K562 treated with DMSO at 1 percent for 24 hours (cell line): ENCODE data around the gene C1QTNF8. TPM values are rescaled to one million over a fixed set of nuclear protein-coding genes. Genes with fewer than 3 reads are reported as not detected.

Experiments
- total RNA-seq: library from RNA; unstranded; fragments of 300-600 nt; gene quantifications from 2 replicates; pipeline ENCODE4 v1.2.3, GENCODE V29; 2022; ENCODE audit warnings: low read depth; ENCODE audit not compliant: insufficient read depth

The C1QTNF8 gene, protein sequence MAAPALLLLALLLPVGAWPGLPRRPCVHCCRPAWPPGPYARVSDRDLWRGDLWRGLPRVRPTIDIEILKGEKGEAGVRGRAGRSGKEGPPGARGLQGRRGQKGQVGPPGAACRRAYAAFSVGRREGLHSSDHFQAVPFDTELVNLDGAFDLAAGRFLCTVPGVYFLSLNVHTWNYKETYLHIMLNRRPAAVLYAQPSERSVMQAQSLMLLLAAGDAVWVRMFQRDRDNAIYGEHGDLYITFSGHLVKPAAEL
- total RNA-seq = not detected in 2 replicates

GRCh38 chr16:1096169-1097082, at the start of gene C1QTNF8:
C1QTNF8 (minus strand) TSS chr16:1096244; CDS start chr16:1094922, 1,322 bp downstream.

DNA sequence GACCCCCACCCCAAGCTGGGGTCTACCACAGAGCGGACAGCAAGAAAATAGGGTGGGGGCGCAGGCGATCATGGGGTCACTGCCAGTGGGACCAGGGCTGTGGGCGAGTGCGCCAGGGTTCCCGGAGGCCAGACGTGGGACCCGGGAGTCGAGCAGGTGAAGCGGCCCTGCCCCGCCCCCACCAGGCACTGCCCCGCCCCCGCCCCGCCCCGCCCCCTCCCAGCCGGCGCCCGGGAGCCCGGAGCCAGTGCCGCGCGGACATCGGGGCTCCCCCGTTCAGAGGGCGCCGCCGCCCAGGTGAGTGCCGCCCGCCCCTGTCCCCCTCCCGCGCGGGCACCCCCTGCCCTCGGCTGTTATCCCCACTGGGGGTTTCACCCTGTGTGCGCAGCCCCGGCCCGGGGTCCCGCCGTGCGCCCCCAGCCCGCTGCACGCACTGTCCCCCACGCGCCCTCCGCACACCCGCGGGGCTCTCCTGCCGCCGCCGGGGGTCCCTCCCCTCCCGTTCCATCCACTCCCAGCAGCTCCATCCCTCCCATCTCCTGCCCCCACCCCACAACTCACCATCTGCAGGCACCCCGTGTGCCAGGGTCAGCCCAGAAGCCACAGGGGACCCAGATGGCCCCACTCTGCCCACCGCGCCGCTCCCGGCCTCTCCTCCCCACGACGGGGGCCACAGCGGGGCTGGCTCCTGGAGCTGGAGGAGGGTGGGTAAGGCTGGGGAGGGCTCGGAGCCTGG, 23.4 kb downstream of the C1QTNF8 start, which contains the start of gene SSTR5:
Gene SSTR5, plus strand, starts transcription at position 222 of the 736 bp plus-strand sequence. CDS start 6,122 bp downstream, outside the sequence.

Other genes with a start within 250 kb of the C1QTNF8 start
- 4.5 and 12.8 TPM in 2 replicates for gene LMF1, start 125.3 kb downstream of the C1QTNF8 start, total RNA-seq
- gene SOX8, start 114.5 kb downstream of the C1QTNF8 start, total RNA-seq = not detected in 2 replicates
- not detected in 2 replicates for gene SSTR5, start 23.5 kb downstream of the C1QTNF8 start, total RNA-seq
- gene CACNA1H, start 56.9 kb upstream of the C1QTNF8 start, total RNA-seq = 0.28 and 0.34 TPM in 2 replicates
- gene TPSG1, start 129.0 kb upstream of the C1QTNF8 start, total RNA-seq = not detected in 2 replicates
- not detected in 2 replicates for gene TPSB2, start 133.9 kb upstream of the C1QTNF8 start, total RNA-seq
- gene TPSAB1, start 144.5 kb upstream of the C1QTNF8 start, total RNA-seq = not detected in 2 replicates
- gene TPSD1, start 159.8 kb upstream of the C1QTNF8 start, total RNA-seq = not detected in 2 replicates
- gene UBE2I, start 213.4 kb upstream of the C1QTNF8 start, total RNA-seq = 61.6 and 64.4 TPM in 2 replicates
- gene BAIAP3, start 237.4 kb upstream of the C1QTNF8 start, total RNA-seq = 11.4 and 14.0 TPM in 2 replicates